HG02763 (cell line): ENCODE measurements around the gene GLIS1.

Experiments used
- ATAC-seq: cut with Tn5 transposase; IDR thresholded peaks from one replicate; pipeline ENCODE4 v1.9.1; 2021; ENCODE audit warnings: mild to moderate bottlenecking, moderate library complexity; ENCODE audit not compliant: unreplicated experiment

GLIS1 gene

GRCh38 chr1:53736290-53736689, 2.7 kb downstream of the GLIS1 start:
- no peak for ATAC-seq

- no peak for ATAC-seq
Observed at GRCh38 chr1:53735681-53736080, 3.3 kb downstream of the GLIS1 start.

GRCh38 chr1:53735261-53735660, 3.7 kb downstream of the GLIS1 start:
- no peak for ATAC-seq

GRCh38 chr1:53734650-53735211, 4.2 kb downstream of the GLIS1 start:
- ATAC-seq: no peak

- ATAC-seq: no peak
Observed at GRCh38 chr1:53733975-53734649, 4.9 kb downstream of the GLIS1 start.

- no peak for ATAC-seq
Observed at GRCh38 chr1:53733447-53733931, 5.5 kb downstream of the GLIS1 start.

- no peak for ATAC-seq
Observed at GRCh38 chr1:53732912-53733317, 6.0 kb downstream of the GLIS1 start.

GRCh38 chr1:53732409-53732808, 6.6 kb downstream of the GLIS1 start:
- no peak for ATAC-seq

GRCh38 chr1:53731779-53732305, 7.1 kb downstream of the GLIS1 start:
- no peak for ATAC-seq

GRCh38 chr1:53731043-53731600, 7.8 kb downstream of the GLIS1 start:
- no peak for ATAC-seq

GRCh38 chr1:53730224-53730865, 8.6 kb downstream of the GLIS1 start:
- no peak for ATAC-seq

GRCh38 chr1:53729456-53730223, 9.3 kb downstream of the GLIS1 start:
- no peak for ATAC-seq

- no peak for ATAC-seq
Observed at GRCh38 chr1:53728702-53729455, 10.1 kb downstream of the GLIS1 start.

- ATAC-seq: no peak
Observed at GRCh38 chr1:53728196-53728595, 10.8 kb downstream of the GLIS1 start.

GRCh38 chr1:53727461-53728092, 11.4 kb downstream of the GLIS1 start:
- no peak for ATAC-seq

- ATAC-seq: no peak
Observed at GRCh38 chr1:53726009-53726600, 12.9 kb downstream of the GLIS1 start.

GRCh38 chr1:53725238-53725689, 13.7 kb downstream of the GLIS1 start:
- no peak for ATAC-seq

- ATAC-seq: no peak
Observed at GRCh38 chr1:53722025-53722424, 16.9 kb downstream of the GLIS1 start.

- no peak for ATAC-seq
Observed at GRCh38 chr1:53721088-53721487, 17.9 kb downstream of the GLIS1 start.
